Keratinocyte (primary cell): ENCODE measurements around the gene NPTX1. TPM values are rescaled to one million over a fixed set of nuclear protein-coding genes. Genes with fewer than 3 reads are reported as not detected.
A peak's percentile ranks its signal among the peaks of the same experiment; 100 is the strongest.

Source experiments
- DNase-seq: peaks from one replicate; pipeline ENCODE4 v3.0.0-alpha.2; 2011; ENCODE audit warnings: low read depth, missing footprints, low spot score
- FAIRE-seq: peaks from 2 replicates; lab custom pipeline; 2011; peaks lifted over from hg19 to GRCh38; lab: Jason Lieb, UNC
- H2AFZ ChIP-seq: 2 replicates; pipeline ENCODE4 v1.6.0; 2012; ENCODE audit warnings: low read length, control low read depth, inconsistent platforms; ENCODE audit not compliant: control insufficient read depth
- H3K27ac ChIP-seq: 2 replicates; pipeline ENCODE4 v1.5.1; 2011; ENCODE audit warnings: low read length; ENCODE audit not compliant: control insufficient read depth, insufficient read depth
- H3K27me3 ChIP-seq: 3 replicates; pipeline ENCODE4 v1.6.0; 2011; ENCODE audit warnings: low read length; ENCODE audit not compliant: control insufficient read depth, insufficient read depth; ENCODE audit errors: extremely low read depth
- H3K36me3 ChIP-seq, 2 experiments: 2 replicates in 1 of 2; 3 replicates in 1 of 2; pipeline ENCODE4 v1.5.1; 2011; ENCODE audit warnings: low read length in 2 of 2, mild to moderate bottlenecking in 1 of 2; ENCODE audit not compliant: control insufficient read depth in 2 of 2, insufficient read depth in 2 of 2; ENCODE audit errors: extremely low read depth in 1 of 2
- H3K4me1 ChIP-seq: 3 replicates; pipeline ENCODE4 v1.5.1; 2011; ENCODE audit warnings: low read length; ENCODE audit not compliant: control insufficient read depth, insufficient read depth; ENCODE audit errors: extremely low read depth
- H3K4me2 ChIP-seq: 3 replicates; pipeline ENCODE4 v1.6.0; 2011; ENCODE audit warnings: low read depth, low read length; ENCODE audit not compliant: control insufficient read depth, insufficient read depth; ENCODE audit errors: extremely low read depth
- H3K4me3 ChIP-seq, 3 experiments: fragments of 200-600 bp in 1 of 3; sonication (generic) in 1 of 3; 2 replicates in 2 of 3; 3 replicates in 1 of 3; pipeline ENCODE4 v1.5.1; 2011 to 2016; ENCODE audit warnings: low read length in 3 of 3, mild to moderate bottlenecking in 3 of 3, control low read depth in 2 of 3, inconsistent platforms in 1 of 3, low read depth in 1 of 3, mixed read lengths in 1 of 3, mixed run types in 1 of 3, moderate library complexity in 1 of 3; ENCODE audit not compliant: control insufficient read depth in 2 of 3, insufficient read depth in 2 of 3; ENCODE audit errors: extremely low read depth in 1 of 3
- H3K79me2 ChIP-seq: 2 replicates; pipeline ENCODE4 v1.6.0; 2012; ENCODE audit warnings: low read length; ENCODE audit not compliant: control insufficient read depth, insufficient read depth
- H3K9ac ChIP-seq: 3 replicates; pipeline ENCODE4 v1.6.0; 2011; ENCODE audit warnings: low read length; ENCODE audit not compliant: control insufficient read depth, insufficient read depth; ENCODE audit errors: extremely low read depth
- H3K9me1 ChIP-seq: 3 replicates; pipeline ENCODE4 v1.6.0; 2011; ENCODE audit warnings: low read length; ENCODE audit not compliant: control insufficient read depth, insufficient read depth; ENCODE audit errors: extremely low read depth
- H3K9me3 ChIP-seq: 2 replicates; pipeline ENCODE4 v1.5.1; 2012; ENCODE audit warnings: low read depth, low read length; ENCODE audit not compliant: control insufficient read depth
- H4K20me1 ChIP-seq: 3 replicates; pipeline ENCODE4 v1.6.0; 2011; ENCODE audit warnings: low read length; ENCODE audit not compliant: control insufficient read depth, insufficient read depth; ENCODE audit errors: extremely low read depth
- EZH2 ChIP-seq: IDR thresholded peaks from one replicate; pipeline ENCODE4 v1.6.1; 2012; ENCODE audit warnings: inconsistent platforms, mild to moderate bottlenecking, low read length, moderate library complexity
- dilution Hi-C: fragments of 300-500 bp; cut with MboI; formaldehyde crosslinking; loops from one replicate; pipeline ENCODE4 v1.7.0; 2020; ENCODE audit warnings: low sequenced_read_pairs; ENCODE audit not compliant: extremely low pct_ligation_motif_present
- polyA plus RNA-seq, 5 experiments: library from polyadenylated mRNA; depleted of rRNA in 3 of 5; stranded (reverse) in 3 of 5; stranded (forward) in 1 of 5; unstranded in 1 of 5; fragments of >200 nt; gene quantifications; 1 replicate in 1 of 5; 2 replicates in 3 of 5; 3 replicates in 1 of 5; pipeline versions ENCODE4 v1.2.1 to v1.2.3, GENCODE V29; 2011 to 2012; ENCODE audit warnings: missing spikeins in 2 of 5, low read depth in 1 of 5, low replicate concordance in 1 of 5
- TF ChIP-seq, protein P1 (sequence below), 3 experiments: IDR thresholded peaks in 1 of 3; conservative IDR thresholded peaks in 1 of 3; optimal IDR thresholded peaks in 1 of 3; 2 replicates in 2 of 3; 3 replicates in 1 of 3; pipeline versions ENCODE3 to v1.5.1; 2011; ENCODE audit warnings: low read length in 3 of 3, mild to moderate bottlenecking in 3 of 3, moderate library complexity in 2 of 3, control low read depth in 1 of 3, inconsistent platforms in 1 of 3; ENCODE audit not compliant: insufficient read depth in 2 of 3; ENCODE audit errors: extremely low read depth in 1 of 3

Gene NPTX1
- polyA plus RNA-seq, 1 donor (not counting 4 experiments of a cell fraction or from before 2014, with no cell fraction given), result 0.03 TPM

DNA sequence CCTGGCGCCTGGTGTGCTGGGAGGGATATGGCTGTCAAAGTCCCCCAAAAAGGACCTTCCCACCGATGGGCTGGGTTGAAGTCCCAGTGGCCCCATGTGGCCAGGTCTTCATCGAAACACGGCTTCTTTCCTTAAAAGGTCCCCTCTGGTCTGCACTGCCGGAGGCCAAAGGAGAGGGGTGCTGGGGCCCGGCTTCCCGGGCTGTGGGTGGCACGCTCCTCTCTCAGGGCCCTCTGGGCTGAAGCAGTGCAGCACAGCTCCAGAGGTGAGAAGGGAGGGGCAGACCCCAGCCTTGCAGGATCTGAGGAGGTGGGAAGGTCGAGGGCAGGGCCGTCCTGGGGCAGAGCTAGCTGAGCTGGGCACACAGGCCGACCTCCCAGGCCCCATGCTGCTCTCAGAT is 6.7 kb downstream of the NPTX1 start:
- peaks cover under 1% of the 10 kb centered on the region for H3K4me1 ChIP-seq
- FAIRE-seq, result no peak
- no peak overlapping the region for H3K4me2 ChIP-seq
- no peaks in the 10 kb centered on the region for H3K79me2 ChIP-seq
- peaks cover 83% of the 10 kb centered on the region for H3K27me3 ChIP-seq
- dilution Hi-C loops, result no loop called here
- no peak for TF ChIP-seq EZH2
- TF ChIP-seq, protein P1, sequence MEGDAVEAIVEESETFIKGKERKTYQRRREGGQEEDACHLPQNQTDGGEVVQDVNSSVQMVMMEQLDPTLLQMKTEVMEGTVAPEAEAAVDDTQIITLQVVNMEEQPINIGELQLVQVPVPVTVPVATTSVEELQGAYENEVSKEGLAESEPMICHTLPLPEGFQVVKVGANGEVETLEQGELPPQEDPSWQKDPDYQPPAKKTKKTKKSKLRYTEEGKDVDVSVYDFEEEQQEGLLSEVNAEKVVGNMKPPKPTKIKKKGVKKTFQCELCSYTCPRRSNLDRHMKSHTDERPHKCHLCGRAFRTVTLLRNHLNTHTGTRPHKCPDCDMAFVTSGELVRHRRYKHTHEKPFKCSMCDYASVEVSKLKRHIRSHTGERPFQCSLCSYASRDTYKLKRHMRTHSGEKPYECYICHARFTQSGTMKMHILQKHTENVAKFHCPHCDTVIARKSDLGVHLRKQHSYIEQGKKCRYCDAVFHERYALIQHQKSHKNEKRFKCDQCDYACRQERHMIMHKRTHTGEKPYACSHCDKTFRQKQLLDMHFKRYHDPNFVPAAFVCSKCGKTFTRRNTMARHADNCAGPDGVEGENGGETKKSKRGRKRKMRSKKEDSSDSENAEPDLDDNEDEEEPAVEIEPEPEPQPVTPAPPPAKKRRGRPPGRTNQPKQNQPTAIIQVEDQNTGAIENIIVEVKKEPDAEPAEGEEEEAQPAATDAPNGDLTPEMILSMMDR (optimal IDR thresholded peaks at IDR 0.05 in 1 of 3, IDR thresholded peaks at IDR 0.05 in 1 of 3, conservative IDR thresholded peaks at IDR 0.05 in 1 of 3; ENCODE audit: extremely low read depth in 1 of 3, insufficient read depth in 2 of 3, low read length in 3 of 3), result no peak
- peaks cover under 1% of the 10 kb centered on the region for H4K20me1 ChIP-seq
- H3K27ac ChIP-seq, result no peak overlapping the region
- no peaks in the 10 kb centered on the region for H3K36me3 ChIP-seq
- H3K9me1 ChIP-seq, result no peaks in the 10 kb centered on the region
- no peak for DNase-seq
- H3K9ac ChIP-seq, result no peak overlapping the region
- H3K4me3 ChIP-seq, result no peak overlapping the region
- no peak overlapping the region for H2AFZ ChIP-seq
- no peaks in the 10 kb centered on the region for H3K9me3 ChIP-seq

DNA sequence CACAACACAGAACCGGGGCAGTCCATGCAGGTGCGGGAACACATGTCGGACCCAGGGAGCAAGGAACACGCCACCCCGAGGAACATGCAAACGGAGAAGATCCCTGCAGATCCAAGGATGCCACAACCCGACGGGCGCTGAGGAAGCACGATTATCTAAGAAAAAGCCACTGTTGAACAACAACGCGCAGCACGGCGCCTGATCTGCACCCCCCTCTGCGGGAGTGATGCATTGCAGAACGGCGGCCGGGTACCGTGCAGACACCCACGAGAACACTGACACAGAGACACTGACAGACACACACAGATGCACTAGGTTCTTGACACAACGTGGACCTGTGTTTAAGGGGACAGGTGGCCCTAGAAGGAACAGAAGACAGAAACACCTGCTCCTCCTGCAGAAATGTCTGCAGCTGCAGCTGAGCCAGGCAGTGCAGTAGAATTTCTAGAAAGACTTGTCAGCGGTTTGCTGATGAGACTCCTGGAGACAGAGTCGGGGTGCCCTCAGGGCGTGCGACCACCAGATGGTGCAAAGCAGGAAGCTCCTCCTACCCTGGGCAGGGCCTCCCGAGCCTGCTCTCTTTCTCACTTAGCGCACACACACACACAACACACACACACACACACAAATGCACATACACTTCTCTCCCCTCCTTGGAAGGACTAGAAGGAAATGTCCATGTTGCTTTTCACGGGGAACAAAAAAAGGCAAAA is 7.5 kb downstream of the NPTX1 start:
- peaks cover 77% of the 10 kb centered on the region for H3K27me3 ChIP-seq
- H2AFZ ChIP-seq, result no peak overlapping the region
- H3K4me1 ChIP-seq, result no peaks in the 10 kb centered on the region
- no peak for DNase-seq
- H3K4me2 ChIP-seq, result no peak overlapping the region
- dilution Hi-C loops, result no loop called here
- FAIRE-seq, result no peak
- H3K9me3 ChIP-seq, result no peaks in the 10 kb centered on the region
- no peaks in the 10 kb centered on the region for H3K36me3 ChIP-seq
- H3K4me3 ChIP-seq, result no peak overlapping the region
- H3K79me2 ChIP-seq, result no peaks in the 10 kb centered on the region
- H3K27ac ChIP-seq, result no peak overlapping the region
- H3K9me1 ChIP-seq, result no peaks in the 10 kb centered on the region
- H4K20me1 ChIP-seq, result no peaks in the 10 kb centered on the region
- no peak overlapping the region for H3K9ac ChIP-seq
- TF ChIP-seq, protein P1 (optimal IDR thresholded peaks at IDR 0.05 in 1 of 3, IDR thresholded peaks at IDR 0.05 in 1 of 3, conservative IDR thresholded peaks at IDR 0.05 in 1 of 3; ENCODE audit: extremely low read depth in 1 of 3, insufficient read depth in 2 of 3, low read length in 3 of 3), result no peak
- peak; percentile 18 for TF ChIP-seq EZH2
